GM12878 (cell line): ENCODE data around the gene LRBA. TPM values are rescaled to one million over a fixed set of nuclear protein-coding genes. Genes with fewer than 3 reads are reported as not detected.
A peak's percentile ranks its signal among the peaks of the same experiment; 100 is the strongest.

Experiments used
- ATAC-seq: fragments of 200-7000 bp; cut with Tn5 transposase; 3 replicates; pipeline ENCODE4 v1.9.1; 2020; ENCODE audit warnings: mild to moderate bottlenecking, moderate library complexity
- BruUV-seq: library from RNA; stranded (reverse); fragments of 400-500 nt; replicated peaks from 2 replicates; lab custom pipeline; 2021; lab: Mats Ljungman, UMichigan
- CTCF ChIA-PET: fragments of 300-600 bp; sonication (Branson Sonifier 250); formaldehyde crosslinking; extraction: SDS; loops from one replicate; lab custom pipeline; 2021; ENCODE audit warnings: inconsistent platforms; lab: Yijun Ruan, JAX
- POLR2A ChIA-PET: fragments of 350-600 bp; formaldehyde crosslinking; extraction: SDS; loops from one replicate; lab custom pipeline; 2021; ENCODE audit warnings: inconsistent platforms; lab: Charles Lee
- RAD21 ChIA-PET: fragments of 300-600 bp; sonication (Branson Sonifier 250); formaldehyde crosslinking; loops from one replicate; lab custom pipeline; 2023; ENCODE audit warnings: antibody characterized with exemption; ENCODE audit not compliant: unreplicated experiment; lab: Charles Lee
- SMC1A ChIA-PET: fragments of 300-600 bp; sonication (Branson Sonifier 250); formaldehyde crosslinking; loops from one replicate; lab custom pipeline; 2023; ENCODE audit not compliant: unreplicated experiment, uncharacterized antibody; lab: Charles Lee
- DNase-seq: peaks from one replicate; pipeline ENCODE4 v3.0.0-alpha.2; 2011; ENCODE audit warnings: low read depth, low spot score
- FAIRE-seq: peaks from 3 replicates; lab custom pipeline; 2011; peaks lifted over from hg19 to GRCh38; lab: Jason Lieb, UNC
- H2AFZ ChIP-seq: 2 replicates; pipeline ENCODE4 v1.6.0; 2011; ENCODE audit warnings: low read depth, low read length, control low read depth; ENCODE audit not compliant: control insufficient read depth
- H3K27ac ChIP-seq: 2 replicates; pipeline ENCODE4 v1.5.1; 2011; ENCODE audit warnings: control low read depth; ENCODE audit not compliant: control insufficient read depth, insufficient read depth
- H3K27me3 ChIP-seq, 2 experiments: replicated peaks in 1 of 2; 2 replicates each; pipeline versions ENCODE4 v1.6.0 to v1.6.1; 2011; ENCODE audit warnings: low read length in 1 of 2; ENCODE audit not compliant: control insufficient read depth in 2 of 2, insufficient read depth in 2 of 2
- H3K36me3 ChIP-seq, 2 experiments: 2 replicates each; pipeline ENCODE4 v1.5.1; 2011; ENCODE audit warnings: low read length in 1 of 2; ENCODE audit not compliant: control insufficient read depth in 2 of 2, insufficient read depth in 2 of 2
- H3K4me1 ChIP-seq: 2 replicates; pipeline ENCODE4 v1.6.1; 2011; ENCODE audit warnings: mild to moderate bottlenecking, low read length, moderate library complexity, mixed read lengths; ENCODE audit not compliant: control insufficient read depth, insufficient read depth
- H3K4me2 ChIP-seq: 2 replicates; pipeline ENCODE4 v1.6.0; 2011; ENCODE audit warnings: control low read depth; ENCODE audit not compliant: control insufficient read depth, insufficient read depth
- H3K4me3 ChIP-seq: fragments of 200-600 bp; sonication (generic); 2 replicates; pipeline ENCODE4 v1.5.1; 2016
- H3K79me2 ChIP-seq: 2 replicates; pipeline ENCODE4 v1.6.0; 2011; ENCODE audit warnings: low read length; ENCODE audit not compliant: control insufficient read depth, insufficient read depth
- H3K9ac ChIP-seq: 2 replicates; pipeline ENCODE4 v1.8.0; 2011; ENCODE audit warnings: low read length, control low read depth, mixed read lengths; ENCODE audit not compliant: control insufficient read depth, insufficient read depth
- H3K9me3 ChIP-seq: replicated peaks from 3 replicates; pipeline ENCODE4 v1.5.1; 2011; ENCODE audit warnings: mild to moderate bottlenecking, low read length; ENCODE audit not compliant: control insufficient read depth, insufficient read depth
- H4K20me1 ChIP-seq: 2 replicates; pipeline ENCODE4 v1.6.0; 2011; ENCODE audit not compliant: control insufficient read depth, insufficient read depth
- BHLHE40 ChIP-seq, 2 experiments: fragments of 450-650 bp in 1 of 2; IDR thresholded peaks; 2 replicates each; pipeline ENCODE4 v1.6.1; 2011 to 2017; ENCODE audit warnings: low read depth in 2 of 2, borderline replicate concordance in 1 of 2, improper control_type of control experiment in 1 of 2, low read length in 1 of 2, mild to moderate bottlenecking in 1 of 2
- CBX5 ChIP-seq: sonication (generic); IDR thresholded peaks from 2 replicates; pipeline ENCODE4 v1.6.1; 2016; ENCODE audit warnings: low read depth, moderate library complexity, mild to moderate bottlenecking, inconsistent platforms
- CHD4 ChIP-seq: fragments of 200-600 bp; sonication (generic); IDR thresholded peaks from 2 replicates; pipeline ENCODE4 v1.6.1; 2016; ENCODE audit warnings: mild to moderate bottlenecking
- E2F4 ChIP-seq: IDR thresholded peaks from 2 replicates; pipeline ENCODE4 v1.6.1; 2012; ENCODE audit warnings: low read depth, low read length, improper control_type of control experiment
- FOXM1 ChIP-seq: IDR thresholded peaks from 2 replicates; pipeline ENCODE4 v1.6.1; 2012; ENCODE audit warnings: low read depth, mild to moderate bottlenecking, inconsistent platforms, low read length, moderate library complexity
- JUNB ChIP-seq: IDR thresholded peaks from 2 replicates; pipeline ENCODE4 v1.6.1; 2016; ENCODE audit warnings: antibody characterized with exemption, mild to moderate bottlenecking
- NR2C1 ChIP-seq: fragments of 450-650 bp; IDR thresholded peaks from 2 replicates; pipeline ENCODE4 v1.6.1; 2017; ENCODE audit warnings: antibody characterized with exemption, mild to moderate bottlenecking, moderate library complexity
- NR2F1 ChIP-seq: fragments of 450-650 bp; conservative IDR thresholded peaks from 2 replicates; pipeline ENCODE4 v1.6.1; 2017; ENCODE audit warnings: mild to moderate bottlenecking
- REST ChIP-seq: IDR thresholded peaks from 2 replicates; pipeline ENCODE4 v1.6.1; 2012; ENCODE audit warnings: mild to moderate bottlenecking, low read depth, low read length
- WGBS: methylation state at CpG from one replicate; pipeline ENCODE4 v1.1.6; 2016; ENCODE audit warnings: low lambda C conversion rate; ENCODE audit not compliant: insufficient replicate concordance, insufficient coverage; ENCODE audit errors: missing lambda C conversion rate; 5-methylcytosine and 5-hydroxymethylcytosine counted together
- in situ Hi-C: fragments of 300-500 bp; cut with MboI; formaldehyde crosslinking; loops from 9 replicates; pipeline ENCODE4 v1.14.3; 2018; ENCODE audit warnings: mixed read lengths
- intact Hi-C: fragments of 100-400 bp; cut with micrococcal nuclease; formaldehyde crosslinking; loops from one replicate; pipeline ENCODE4 v1.14.2; 2022; ENCODE audit not compliant: unreplicated experiment
- polyA plus RNA-seq, 11 experiments: library from polyadenylated mRNA; depleted of rRNA in 4 of 11; unstranded in 6 of 11; stranded (reverse) in 5 of 11; fragments of >200 nt; fragmentation: Nextera tagmentation in 4 of 11; fragmentation: Illumina TruSeq in 1 of 11; extraction: Ambion mirVana in 4 of 11; extraction: Trizol in 1 of 11; gene quantifications; 1 replicate in 1 of 11; 2 replicates in 10 of 11; pipeline versions ENCODE4 v1.2.1 to v1.2.3, GENCODE V29; 2011 to 2016; ENCODE audit warnings: inconsistent platforms in 2 of 11, missing spikeins in 2 of 11, low read depth in 1 of 11
- total RNA-seq, 4 experiments: library from RNA; depleted of rRNA in 3 of 4; stranded (reverse); fragments of >200 nt in 3 of 4; fragmentation: Illumina TruSeq in 1 of 4; extraction: Trizol in 1 of 4; gene quantifications; 2 replicates each; pipeline versions ENCODE4 v1.2.1 to v1.2.3, GENCODE V29; 2013 to 2021

The LRBA gene
- total and polyA plus RNA-seq, 10 of the 15 experiments (the other 5 are each of a cell fraction or from before 2014, with no cell fraction given) = 20.3 to 93.4 (median 55.0) TPM

- TF ChIP-seq REST (no peak), BHLHE40 (IDR thresholded peaks at IDR 0.05; ENCODE audit: borderline replicate concordance in 1 of 2, low read depth in 2 of 2, low read length in 1 of 2) (no peak), CHD4 (no peak), FOXM1 (no peak)
Measured at GRCh38 chr4:150817804-150818528, 197.1 kb downstream of the LRBA start (continued).

- BruUV-seq = no TSS peak
- H3K36me3 ChIP-seq = no peaks in the 10 kb centered on the region; a peak in 1 of 4 replicates
- ChIA-PET POLR2A (no interaction called here), SMC1A (interaction anchor here (0.6 to 2.4 kb wide), 4 partner anchors 9 to 450 kb away, joined by 3 to 12 read pairs (median 4); no protein-coding TSS in a partner anchor), RAD21 (interaction anchor here (1.6 kb wide), 1 partner anchor 10 kb away, joined by 3 read pairs; no protein-coding TSS in a partner anchor), CTCF (interaction anchor here (1.6 kb wide), 2 partner anchors 8 to 50 kb away, joined by 5 to 7 read pairs; no protein-coding TSS in a partner anchor)
- H3K4me1 ChIP-seq = no peaks in the 10 kb centered on the region
- intact Hi-C loops (no loop called here), in situ Hi-C loops (no loop called here)
- WGBS = 100% methylated on average over 1 of the region's 1 CpG
- H3K79me2 ChIP-seq = no peaks in the 10 kb centered on the region
- FAIRE-seq (no peak), DNase-seq (no peak), ATAC-seq (no peak)
- TF ChIP-seq NR2C1 (no peak), CBX5 (peak; percentile 93; the same call in 1 of the 2 replicates), E2F4 (no peak), NR2F1 (no peak), JUNB (no peak)
- no peak overlapping the region for H3K27ac ChIP-seq
- H3K9ac ChIP-seq = no peak overlapping the region
- no peak overlapping the region for H2AFZ ChIP-seq
- no peaks in the 10 kb centered on the region for H4K20me1 ChIP-seq
- no peak overlapping the region for H3K4me2 ChIP-seq
- H3K4me3 ChIP-seq = no peak overlapping the region
- peaks cover 3% of the 10 kb centered on the region; the same call in 2 of the 3 replicates for H3K9me3 ChIP-seq
- no peaks in the 10 kb centered on the region for H3K27me3 ChIP-seq
Measured at GRCh38 chr4:150817017-150817416, 198.1 kb downstream of the LRBA start.
